GF-D8 (cell line): ENCODE results near the gene RHOA.
"Not testable (repeated sequence)": the region's sequence is repeated elsewhere in the genome, so short reads cannot be mapped to it uniquely, and the experiment has no call there.

ENCODE experiments used
- DNase-seq: peaks from one replicate; lab custom pipeline; 2025; lab: John Stamatoyannopoulos, UW

Gene RHOA

DNA sequence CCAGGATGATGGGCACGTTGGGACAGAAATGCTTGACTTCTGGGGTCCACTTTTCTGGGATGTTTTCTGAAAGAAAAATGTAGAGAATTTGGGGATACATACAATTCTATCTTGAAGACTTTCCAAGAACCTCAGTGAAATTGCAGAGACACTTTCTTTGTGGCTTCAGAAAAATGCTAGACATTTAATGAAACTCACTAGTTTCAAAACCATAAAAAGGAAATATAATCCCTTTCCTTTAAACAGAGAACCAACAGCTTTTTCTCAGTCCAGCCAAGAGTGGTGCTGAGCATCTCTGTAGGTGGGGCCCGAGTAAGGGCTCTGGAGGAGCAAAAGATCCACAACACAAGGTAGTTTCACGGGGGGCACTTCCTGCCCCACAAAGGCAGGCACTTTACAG, 49.2 kb downstream of the RHOA start:
- DNase-seq, result no peak

DNA sequence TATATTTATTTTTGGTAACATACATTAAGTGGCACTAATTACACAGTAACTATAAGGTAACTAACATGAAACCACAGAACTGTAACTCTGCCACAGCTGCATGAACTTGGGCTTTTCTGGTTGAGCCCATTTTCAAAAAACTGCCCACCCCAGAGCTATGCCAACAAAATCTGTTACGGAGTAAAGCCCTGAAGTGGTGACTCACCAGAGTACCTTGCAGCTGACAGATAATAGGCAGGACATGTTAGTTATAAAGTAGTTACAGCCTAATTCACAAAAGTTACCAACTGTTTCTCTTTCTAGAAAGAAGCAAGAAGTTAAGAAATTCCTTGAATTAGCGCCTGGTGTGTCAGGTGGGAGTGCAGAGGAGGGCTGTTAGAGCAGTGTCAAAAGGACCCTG, 52.2 kb downstream of the RHOA start:
- no peak for DNase-seq

DNA sequence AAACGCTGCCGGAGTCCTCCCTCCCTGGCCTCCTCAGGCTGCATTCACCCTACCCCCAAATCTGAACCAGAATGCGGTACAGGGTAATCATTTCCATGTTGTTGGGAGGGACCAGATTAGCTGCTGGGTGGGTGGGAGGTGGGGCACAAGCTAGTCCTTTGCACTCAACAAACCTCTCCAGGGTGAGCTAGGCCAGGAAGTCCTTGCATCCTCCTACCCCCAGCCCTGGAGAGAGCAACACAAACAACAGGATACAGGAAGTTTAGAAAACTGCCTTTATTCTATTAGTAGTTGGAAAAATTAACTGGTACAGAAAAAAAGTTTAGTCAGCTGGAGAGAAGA, 52.9 kb downstream of the RHOA start:
- DNase-seq, result no peak

DNA sequence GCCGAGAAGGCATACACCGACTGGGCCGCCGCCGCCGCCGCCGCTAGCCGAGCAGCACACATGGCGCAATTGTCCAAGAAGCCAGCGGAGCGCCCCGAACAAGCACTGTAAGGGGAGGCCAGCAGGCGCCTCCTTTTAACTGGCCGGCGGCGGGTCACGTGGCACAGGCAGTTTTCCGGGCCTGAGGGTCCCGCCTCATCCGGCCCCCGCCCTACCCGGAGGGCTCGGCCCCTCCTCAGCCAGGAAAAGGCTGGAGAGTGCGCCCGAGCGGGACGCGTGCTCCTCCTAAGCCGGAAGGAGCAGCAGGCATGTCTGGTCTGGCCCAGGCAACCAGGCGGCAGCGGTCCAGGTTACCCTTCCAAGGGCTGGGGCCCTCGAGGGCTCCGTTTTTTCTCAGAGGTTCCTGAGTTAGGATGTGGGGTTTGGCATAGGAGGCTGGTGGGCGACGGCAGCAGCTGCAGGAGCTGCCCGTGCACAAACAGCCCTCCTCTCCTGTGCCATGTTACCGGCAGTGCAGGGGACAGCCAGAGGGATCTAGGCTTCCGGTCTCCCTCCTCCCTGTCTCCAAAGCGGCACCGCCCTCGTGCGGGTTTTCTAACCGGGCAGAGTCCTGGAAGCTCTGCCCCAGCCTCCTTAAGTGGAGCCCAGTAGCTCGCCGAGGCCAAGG, 53.4 kb downstream of the RHOA start, which contains the start of gene GPX1:
Gene GPX1, minus strand, starts transcription at position 137 of the 667 bp plus-strand sequence. Its CDS starts 75 bp downstream, at position 62.
- DNase-seq, result peak; percentile 92

DNA sequence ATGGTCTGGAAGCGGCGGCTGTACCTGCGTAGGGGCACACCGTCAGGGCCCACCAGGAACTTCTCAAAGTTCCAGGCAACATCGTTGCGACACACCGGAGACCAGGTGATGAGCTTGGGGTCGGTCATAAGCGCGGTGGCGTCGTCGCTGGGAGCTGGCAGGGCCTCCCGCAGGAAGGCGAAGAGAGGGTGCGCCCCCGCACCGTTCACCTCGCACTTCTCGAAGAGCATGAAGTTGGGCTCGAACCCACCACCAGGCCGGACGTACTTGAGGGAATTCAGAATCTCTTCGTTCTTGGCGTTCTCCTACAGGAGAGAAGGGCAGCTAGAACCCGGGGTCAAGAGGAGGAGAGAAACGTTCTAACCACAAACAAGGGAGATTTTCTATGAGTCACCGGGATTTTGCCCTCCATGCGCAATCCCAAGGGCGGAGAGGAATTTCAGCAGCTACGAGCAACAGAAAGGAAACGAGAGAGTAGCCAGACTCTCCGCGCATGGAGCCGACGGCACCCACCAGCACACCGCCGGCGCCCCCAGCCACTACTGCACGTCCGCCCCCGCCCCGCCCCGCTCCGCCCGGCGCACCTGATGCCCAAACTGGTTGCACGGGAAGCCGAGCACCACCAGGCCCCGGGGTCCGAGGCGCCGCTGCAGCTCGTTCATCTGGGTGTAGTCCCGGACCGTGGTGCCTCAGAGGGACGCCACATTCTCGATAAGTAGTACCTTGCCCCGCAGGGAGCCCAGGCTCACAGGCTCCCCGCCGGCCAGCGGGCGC, 54.1 kb downstream of the RHOA start:
- DNase-seq, result not testable (repeated sequence)

DNA sequence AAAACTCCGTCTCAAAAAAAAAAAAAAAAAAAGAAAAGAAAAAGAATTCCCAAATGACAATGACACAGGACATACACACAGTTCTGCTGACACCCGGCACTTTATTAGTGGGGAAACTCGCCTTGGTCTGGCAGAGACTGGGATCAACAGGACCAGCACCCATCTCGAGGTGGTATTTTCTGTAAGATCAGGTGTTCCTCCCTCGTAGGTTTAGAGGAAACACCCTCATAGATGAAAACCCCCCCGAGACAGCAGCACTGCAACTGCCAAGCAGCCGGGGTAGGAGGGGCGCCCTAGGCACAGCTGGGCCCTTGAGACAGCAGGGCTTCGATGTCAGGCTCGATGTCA, 54.7 kb downstream of the RHOA start:
- DNase-seq, result not testable (repeated sequence)

DNA sequence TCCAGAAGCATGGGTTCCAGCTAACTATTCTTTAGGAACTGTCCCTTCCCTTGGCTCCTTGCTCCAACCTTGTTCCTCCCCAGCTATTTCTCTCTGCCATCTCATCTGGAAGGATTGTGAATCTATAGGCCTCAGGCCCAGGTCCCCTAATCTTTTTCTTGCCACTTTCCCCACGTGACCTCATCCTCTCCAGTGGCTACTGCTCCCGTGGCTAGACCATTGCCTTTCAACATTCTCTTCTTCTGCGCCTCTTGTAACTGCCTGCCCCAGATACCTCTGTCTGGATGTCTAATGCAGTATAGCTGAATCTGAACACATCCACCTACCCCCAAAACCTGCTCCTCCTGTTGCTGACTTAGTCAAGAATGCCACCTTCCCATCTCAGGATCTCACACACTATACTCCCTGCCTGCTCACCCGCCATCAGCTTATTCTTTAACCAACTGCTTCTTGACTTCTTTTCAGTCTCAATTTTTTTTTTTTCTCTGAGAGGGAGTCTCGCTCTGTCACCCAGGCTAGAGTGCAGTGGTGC, 58.8 kb downstream of the RHOA start:
- peak; percentile 48 for DNase-seq

DNA sequence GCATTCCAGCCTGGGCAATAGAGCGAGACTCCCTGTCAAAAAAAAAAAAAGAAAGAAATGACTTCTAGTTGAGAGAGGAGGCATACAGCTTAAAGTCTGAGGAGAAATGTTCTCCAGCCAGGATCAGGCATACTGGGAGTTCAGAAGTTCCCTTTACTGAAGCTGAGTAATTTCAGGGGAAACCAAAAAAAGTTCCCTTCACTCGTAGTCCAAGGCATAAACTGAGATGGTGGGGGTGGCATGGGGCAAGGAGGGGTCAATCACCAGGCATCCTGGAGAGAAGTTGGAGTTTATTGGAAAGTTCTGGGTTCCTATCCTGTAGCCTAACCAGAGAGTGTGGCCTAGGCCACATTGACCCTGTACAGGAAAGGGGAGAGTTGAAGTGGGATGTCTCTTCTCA, 59.5 kb downstream of the RHOA start:
- DNase-seq, result no peak

DNA sequence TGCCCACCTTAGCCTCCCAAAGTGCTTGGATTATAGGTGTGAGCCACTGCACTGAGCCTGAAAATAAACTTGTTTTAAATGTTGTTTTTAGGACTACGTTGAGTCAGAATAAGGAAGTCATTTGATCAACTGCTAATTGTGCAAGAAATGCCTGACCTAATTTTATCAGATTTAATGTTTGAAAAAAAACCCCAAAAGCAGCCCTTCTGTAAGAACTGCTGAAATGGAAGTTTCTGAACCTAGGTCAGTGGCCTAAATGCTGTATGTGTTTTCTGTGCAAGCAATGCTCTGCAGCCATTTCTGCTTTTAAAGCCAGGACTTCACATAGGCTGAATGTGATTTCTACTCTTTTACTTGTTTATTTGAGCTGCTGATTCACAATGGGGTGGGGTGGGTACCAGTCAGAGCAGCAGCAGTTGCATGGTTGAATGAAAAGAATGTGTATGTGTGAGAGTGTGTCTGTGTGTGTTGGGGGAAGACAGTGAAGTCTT, 60.2 kb downstream of the RHOA start:
- peak; percentile 79 for DNase-seq

DNA sequence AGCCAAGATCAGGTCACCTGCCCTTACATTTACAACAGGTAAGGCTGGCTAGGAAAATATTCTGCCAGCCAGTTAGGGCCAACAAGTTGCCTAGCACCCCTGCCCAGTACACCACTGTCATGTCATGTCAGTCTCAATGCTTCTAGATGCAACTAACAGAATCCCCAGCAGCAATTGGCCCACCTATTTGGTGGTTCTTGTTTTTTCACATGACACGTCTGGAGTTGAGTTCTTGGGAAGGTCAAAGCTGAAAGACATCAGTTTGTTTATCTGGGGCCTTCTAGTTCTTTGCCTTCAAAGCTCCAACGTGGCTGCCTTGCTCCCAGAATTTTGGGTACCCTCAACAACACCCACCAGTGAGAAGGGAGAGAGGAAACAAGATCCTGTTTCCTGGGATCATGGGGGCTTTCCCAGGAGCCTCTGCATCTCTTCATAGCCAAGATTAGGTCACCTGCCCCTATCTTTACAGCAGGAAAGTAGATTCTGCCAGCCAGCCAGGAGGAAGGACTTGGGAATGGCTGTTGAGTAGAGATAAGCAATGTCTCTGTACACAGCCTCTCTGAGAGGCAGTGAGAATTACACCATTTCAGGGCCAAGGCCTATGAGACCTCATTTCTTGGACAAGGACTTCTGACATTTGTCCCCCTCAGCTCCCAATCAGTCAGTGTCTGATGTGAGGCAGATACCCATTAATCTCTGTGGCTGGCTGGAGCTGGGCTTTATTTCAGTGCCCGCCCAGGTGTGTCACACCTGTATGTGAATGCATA, 62.2 kb downstream of the RHOA start:
- peak; percentile 26 for DNase-seq

DNA sequence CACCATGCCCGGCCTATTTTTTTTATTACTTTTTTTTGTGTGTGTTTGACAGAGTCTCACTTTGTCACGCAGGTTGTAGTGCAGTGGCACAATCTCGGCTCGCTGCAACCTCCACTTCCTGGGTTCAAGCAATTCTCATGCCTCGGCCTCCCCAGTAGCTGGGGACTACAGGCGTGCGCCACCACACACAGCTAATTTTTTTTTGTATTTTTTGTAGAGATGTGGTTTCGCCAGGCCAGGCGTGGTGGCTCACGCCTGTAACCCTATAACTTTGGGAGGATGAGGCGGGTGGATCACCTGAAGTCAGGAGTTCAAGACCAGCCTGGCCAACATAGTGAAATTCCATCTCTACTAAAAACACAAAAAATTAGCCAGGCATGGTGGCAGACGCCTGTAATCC, 63.4 kb downstream of the RHOA start:
- DNase-seq, result not testable (repeated sequence)

DNA sequence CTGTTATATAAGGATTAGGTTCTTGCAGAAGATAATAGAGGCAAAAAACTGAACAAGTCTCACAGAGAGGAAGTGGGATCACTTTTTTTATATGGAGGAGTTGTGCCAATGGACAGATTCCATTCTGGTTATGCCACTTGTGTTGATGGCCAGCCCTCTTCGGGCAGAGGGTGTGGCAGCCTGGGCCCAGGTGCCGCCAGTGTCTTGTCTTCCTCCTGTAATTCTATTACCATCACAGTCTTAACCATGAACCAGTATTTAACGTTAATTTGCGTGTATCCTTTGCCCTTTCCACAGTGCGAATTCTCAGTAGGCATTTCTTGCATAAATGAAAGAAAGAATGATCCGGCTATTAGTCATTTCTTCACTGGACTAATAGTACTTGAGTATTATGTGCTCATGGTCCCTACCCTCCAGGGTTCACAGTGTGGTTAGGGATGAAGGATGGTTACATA, 65.0 kb downstream of the RHOA start:
- DNase-seq, result no peak

DNA sequence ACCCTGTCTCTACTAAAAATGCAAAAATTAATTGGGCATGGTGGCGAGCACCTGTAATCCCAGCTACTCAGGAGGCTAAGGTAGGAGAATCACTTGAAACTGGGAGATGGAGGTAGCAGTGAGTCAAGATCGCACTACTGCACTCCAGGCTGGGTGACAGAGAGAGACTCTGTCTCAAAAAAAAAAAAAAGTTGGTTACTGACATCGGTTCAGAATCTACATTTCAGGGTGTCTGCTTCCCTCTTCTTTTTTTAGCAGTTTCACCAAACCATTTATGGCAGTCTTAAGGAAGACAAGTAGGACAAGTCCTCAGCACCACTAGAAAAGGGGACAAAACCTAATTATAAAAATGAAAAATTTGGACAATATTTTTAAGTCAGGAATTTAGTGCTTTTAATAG, 68.6 kb downstream of the RHOA start:
- DNase-seq, result no peak

DNA sequence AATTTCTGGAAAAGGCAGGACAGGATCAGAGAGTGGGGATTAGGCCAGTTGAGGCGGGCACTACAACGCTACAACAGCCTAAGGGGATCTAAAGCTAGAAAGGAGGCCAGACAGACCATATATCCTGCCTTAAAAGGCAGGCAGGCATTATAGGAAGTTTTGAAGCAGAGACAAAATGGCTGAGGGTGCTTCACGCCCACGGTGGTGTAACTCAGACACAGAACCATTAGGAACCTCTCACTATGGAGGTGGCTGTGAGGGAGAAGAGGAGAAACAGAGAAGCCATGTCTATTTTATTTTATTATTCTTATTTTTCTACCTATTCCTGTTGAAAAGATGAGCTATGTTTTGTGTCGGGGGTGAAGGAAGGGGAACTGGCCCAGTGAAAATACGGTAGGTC, 69.8 kb downstream of the RHOA start:
- DNase-seq, result no peak

DNA sequence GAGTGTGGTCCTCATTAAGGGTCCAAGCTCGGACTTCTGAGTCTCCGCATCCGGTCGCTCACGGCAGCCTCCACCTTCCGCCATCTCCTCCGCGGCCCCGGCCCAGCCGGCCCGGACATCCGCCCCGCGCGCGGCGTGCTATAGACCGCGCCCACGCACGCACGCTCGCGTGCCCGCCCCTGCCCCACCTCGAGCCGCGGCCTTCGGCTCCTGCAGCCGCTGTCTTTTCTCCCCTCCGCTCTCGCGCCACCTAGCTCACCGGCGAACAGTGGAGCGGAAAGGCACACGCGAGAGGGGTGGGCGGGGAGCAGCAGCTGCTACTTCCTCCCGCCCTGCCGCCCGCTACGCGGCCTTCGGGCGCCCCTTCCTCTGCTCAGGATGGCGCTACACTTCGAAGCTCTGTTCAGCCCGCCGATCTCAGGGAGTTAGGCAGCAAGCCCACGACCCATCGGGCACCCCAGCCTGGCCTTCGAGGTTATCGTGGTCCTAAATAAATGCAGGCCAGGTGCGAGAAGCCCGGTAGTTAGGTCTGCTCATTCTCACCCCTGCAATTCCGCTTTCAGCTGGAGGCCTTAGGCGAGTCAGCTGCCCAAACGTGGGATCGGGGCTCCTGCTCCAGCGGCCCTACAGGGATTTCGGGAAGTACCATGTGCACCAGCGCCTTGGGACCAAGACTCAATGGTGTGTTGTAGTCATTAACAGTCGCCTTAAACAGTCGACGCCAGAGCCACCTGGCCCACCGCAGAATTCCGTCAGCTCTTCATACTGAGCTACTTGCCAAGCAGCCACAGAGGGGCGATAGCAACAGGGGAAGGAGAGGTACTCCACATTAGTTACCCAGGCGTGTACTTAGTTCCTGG, 71.6 kb downstream of the RHOA start, which contains the start of gene USP4:
Gene USP4, minus strand, starts transcription at position 113 of the 860 bp plus-strand sequence. Its CDS starts 29 bp downstream, at position 84.
- DNase-seq, result peak; percentile 87

DNA sequence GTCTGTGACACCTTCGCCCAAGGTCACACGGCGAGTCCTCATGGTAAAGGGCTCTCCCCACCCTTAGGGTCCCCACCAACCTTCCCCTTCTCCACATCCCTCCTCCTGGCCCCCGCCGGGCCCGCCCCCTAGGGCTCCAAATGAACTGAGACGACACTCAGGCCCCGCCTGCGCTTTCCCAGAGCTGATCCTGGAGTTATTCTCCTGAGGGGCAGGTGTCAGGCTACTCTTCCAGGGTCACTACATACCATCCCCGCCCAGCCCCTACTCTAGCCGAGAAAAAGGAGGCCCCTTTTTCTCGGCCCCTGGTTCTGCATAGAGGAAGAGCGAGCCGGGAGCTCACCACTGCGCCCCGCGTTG, 72.2 kb downstream of the RHOA start:
- no peak for DNase-seq

DNA sequence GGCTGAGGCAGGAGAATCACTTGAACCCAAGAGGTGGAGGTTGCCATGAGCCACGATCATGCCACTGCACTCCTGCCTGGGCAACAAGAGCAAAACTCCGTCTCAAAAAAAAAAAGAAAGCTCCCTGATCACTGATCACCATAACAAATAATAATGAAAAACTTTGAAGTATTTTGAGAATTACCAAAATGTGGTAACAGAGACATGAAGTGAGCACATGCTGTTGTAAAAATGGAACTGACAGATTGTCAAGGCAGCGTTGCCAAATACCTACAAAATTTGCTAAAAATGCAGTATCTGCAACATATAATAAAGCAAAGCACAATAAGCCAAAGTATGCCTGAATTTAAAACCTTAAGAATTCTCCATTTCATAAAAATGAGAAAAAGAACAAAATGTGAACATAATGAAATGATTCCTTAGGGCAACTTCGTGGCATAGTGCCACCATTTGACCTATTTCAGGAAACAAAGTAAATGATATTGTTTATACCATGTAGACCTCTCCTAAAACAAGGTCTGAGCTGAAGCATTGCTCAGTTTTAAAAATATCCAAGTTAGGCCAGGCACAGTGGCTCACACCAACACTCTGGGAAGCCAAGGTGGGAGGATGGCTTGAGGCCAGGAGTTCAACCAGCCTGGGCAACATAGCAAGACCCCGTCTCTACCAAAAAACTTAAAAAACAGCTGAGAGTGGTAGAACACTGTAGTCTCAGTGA, 77.7 kb downstream of the RHOA start:
- DNase-seq, result no peak

DNA sequence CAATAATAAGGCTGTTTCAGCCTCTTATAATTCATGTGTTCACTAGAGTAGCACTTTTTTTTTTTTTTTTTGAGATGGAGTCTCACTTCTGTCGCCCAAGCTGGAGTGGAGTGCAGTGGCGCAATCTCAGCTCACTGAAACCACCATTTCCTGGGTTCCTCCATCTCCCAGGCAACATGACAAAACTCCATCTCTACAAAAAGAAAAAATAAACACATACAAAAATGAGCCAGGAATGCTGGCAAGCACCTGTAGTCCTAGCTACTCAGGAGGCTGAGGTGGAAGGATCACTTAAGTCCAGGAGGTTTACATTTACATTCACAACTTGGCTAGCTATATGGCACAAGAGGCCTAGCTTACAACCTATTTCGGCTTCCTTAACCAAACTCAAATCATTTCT, 78.7 kb downstream of the RHOA start:
- DNase-seq, result peak; percentile 81

DNA sequence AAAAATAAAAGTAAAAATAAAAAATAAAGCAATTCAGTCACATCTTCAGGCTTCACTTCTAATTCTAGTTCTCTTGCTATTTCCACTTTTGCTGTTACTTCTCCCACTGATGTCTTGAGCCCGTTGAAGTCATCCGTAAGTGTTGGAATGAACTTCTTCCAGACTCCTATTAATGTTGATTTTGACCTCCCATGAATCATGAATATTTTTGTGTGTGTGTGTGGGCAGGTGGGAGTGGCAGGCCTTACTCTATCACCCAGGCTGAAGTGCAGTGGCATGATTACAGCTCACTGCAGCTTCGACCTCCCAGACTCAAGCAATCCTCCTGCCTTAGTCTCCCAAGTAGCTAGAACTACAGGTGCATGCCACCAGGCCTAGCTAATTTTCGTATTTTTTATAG, 82.6 kb downstream of the RHOA start:
- no peak for DNase-seq

DNA sequence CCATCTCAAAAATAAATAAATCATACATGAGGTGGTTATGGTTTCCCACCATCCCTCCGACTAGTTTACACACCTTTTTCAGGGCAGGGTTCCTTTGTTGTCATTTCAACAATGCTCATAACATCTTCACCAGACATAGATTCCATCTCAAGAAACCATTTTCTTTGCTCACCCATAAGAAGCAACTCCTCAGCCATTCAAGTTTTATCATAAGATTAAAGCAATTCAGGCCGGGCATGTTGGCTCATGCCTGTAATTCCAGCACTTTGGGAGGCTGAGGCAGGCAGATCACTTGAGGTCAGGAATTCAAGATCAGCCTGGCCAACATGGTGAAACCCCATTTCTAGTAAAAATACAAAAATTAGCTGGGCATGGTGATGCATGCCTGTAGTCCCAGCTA, 83.4 kb downstream of the RHOA start:
- not testable (repeated sequence) for DNase-seq

DNA sequence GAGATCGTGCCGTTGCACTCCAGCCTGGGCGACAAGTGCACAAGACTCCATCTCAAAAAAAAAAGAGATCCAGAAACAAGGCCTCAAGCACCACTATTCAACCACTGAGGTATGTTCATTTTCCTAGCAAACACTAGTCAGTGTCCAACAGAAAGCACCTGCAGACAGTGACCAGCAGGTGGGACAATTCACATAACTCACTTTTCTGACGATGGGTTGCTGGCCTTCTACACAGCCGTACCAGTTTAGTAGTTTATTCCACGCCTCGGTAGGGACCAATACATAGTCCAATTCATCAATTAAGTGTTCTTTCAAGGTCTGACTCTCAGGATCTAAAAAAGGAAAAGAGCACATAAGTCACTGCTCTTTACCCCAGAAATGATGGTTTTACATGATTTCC, 84.3 kb downstream of the RHOA start:
- no peak for DNase-seq
